Stromal cell of bone marrow (primary cell): ENCODE data around the gene RNF166.

ENCODE experiments used
- DNase-seq: peaks from one replicate; pipeline ENCODE4 v3.0.0-alpha.2; 2012; ENCODE audit warnings: low read depth

Gene RNF166

GRCh38 chr16:88723911-88724310, 17.7 kb upstream of the RNF166 start:
- DNase-seq = no peak

- DNase-seq = no peak
Measured at GRCh38 chr16:88723507-88723887, 17.3 kb upstream of the RNF166 start.

GRCh38 chr16:88722784-88723506, 16.7 kb upstream of the RNF166 start:
- DNase-seq = no peak

GRCh38 chr16:88721815-88722755, 15.9 kb upstream of the RNF166 start:
- DNase-seq = no peak

GRCh38 chr16:88721236-88721635, 15.0 kb upstream of the RNF166 start:
- no peak for DNase-seq

GRCh38 chr16:88720396-88720970, 14.3 kb upstream of the RNF166 start:
- DNase-seq = no peak

DNA sequence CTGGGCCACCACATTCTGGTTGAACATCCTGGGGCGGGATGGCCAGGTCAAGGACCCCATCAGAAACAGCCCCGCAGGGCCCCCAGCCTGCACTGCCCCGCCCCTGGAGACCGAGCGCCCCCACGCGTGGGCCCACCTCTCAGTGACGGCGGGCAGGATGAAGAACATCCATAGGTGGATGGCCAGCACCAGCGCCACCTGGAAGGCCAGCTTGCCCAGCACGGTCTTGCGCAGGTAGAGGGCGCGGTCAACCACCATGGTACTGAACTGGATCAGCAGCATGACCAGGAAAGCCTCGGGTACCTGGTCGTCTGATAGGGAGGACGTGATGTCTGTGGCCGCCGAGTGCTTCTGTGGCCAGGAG, 13.7 kb upstream of the RNF166 start:
- no peak for DNase-seq

DNA sequence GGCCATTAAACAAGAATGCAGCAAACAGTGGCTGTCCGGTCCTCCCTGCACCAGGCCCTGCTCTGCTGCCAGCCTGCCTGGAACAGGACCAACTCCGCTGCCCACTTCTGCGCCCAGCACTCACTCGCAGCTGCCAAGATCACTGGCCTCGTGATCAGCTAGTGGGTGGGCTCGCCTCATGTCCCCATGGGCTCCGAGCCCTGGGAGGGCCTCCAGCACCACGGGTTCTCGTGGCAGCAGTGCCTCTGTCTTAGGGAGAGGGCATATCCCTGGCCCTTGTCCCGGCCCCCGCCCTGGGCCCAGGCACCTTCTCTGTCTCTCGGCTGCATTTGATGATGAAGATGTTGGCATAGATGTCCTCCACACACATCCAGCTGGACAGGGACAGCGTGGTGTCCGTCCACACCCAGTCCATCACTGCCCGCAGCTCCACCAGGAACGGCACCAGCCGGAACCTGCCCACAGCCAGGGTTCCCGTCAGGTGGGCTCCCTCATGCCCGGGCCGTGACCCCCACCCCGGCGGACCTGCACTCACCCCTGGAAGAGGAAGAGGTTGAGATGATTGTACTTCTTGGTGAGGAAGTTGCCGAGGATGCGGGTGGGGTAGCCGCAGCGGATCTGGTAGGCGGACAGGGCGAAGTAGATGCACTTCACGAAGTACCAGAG, 13.2 kb upstream of the RNF166 start:
- DNase-seq = no peak

GRCh38 chr16:88718178-88718577, 12.0 kb upstream of the RNF166 start:
- DNase-seq = no peak

GRCh38 chr16:88716601-88717001, 10.4 kb upstream of the RNF166 start:
- DNase-seq = no peak

GRCh38 chr16:88716201-88716600, 10.0 kb upstream of the RNF166 start:
- DNase-seq = no peak

GRCh38 chr16:88715312-88716190, 9.3 kb upstream of the RNF166 start:
- DNase-seq = no peak

DNA sequence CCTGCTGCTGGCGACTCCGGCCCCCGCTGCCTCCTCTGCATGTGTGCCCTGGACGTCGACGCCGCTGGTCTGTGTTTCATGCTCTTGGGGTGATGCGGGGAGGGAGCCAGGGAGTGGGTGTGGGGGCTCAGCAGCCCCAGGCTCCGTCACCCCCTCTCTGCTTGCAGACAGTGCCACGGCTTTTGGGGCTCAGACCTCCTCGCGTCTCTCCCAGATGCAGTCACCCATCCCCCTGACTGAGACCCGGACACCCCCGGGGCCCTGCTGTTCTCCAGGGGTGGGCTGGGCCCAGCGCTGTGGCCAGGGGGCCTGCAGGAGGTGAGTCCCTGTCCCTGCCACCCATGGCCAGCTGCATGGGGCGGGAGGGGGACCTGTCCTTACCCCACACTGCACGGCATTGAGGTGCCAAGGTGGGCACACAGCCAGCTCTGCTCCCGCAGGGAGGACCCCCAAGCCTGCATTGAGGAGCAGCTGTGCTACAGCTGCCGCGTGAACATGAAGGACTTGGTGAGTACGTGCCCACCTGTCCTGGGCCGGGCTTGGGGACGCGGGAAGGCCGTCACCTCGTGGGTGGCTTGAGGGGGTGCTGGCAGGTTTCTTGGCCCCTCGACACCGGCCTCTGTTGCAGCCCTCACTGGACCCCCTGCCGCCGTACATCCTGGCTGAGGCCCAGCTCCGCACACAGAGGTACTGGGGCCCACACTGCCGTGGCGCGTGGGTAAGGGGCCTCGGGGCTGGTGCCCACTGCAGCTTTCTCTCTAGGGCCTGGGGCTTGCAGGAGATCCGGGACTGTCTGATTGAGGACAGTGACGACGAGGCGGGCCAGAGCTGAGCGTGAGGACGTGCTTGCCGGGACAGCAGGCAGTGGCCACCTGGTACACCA, 8.5 kb upstream of the RNF166 start:
- DNase-seq = no peak

- DNase-seq = no peak
Measured at GRCh38 chr16:88713568-88714419, 7.6 kb upstream of the RNF166 start.

GRCh38 chr16:88713054-88713453, 6.8 kb upstream of the RNF166 start:
- DNase-seq = no peak

- DNase-seq = no peak
Measured at GRCh38 chr16:88712362-88712979, 6.3 kb upstream of the RNF166 start.

GRCh38 chr16:88711750-88712340, 5.6 kb upstream of the RNF166 start:
- DNase-seq = no peak

- no peak for DNase-seq
Measured at GRCh38 chr16:88710556-88710955, 4.3 kb upstream of the RNF166 start.
